HepG2 (cell line): Measurements from ENCODE around the gene HCRT. TPM values are rescaled to one million over a fixed set of nuclear protein-coding genes. Genes with fewer than 3 reads are reported as not detected.

ENCODE experiments used
- GFI1 ChIP-seq: sonication (generic); formaldehyde crosslinking; IDR thresholded peaks from 2 replicates; pipeline ENCODE4 v1.5.0; 2020; ENCODE audit warnings: missing genetic modification reagents, mild to moderate bottlenecking, borderline replicate concordance
- NFYB ChIP-seq: sonication (generic); formaldehyde crosslinking; IDR thresholded peaks from 2 replicates; pipeline ENCODE4 v1.4.0; 2020; ENCODE audit warnings: missing genetic modification reagents
- PCBP1 ChIP-seq: fragments of 200-400 bp; formaldehyde crosslinking; IDR thresholded peaks from 2 replicates; pipeline ENCODE4 v1.6.1; 2017; ENCODE audit warnings: mild to moderate bottlenecking, low read depth, low read length, borderline replicate concordance
- PRDM4 ChIP-seq: sonication (generic); formaldehyde crosslinking; IDR thresholded peaks from 2 replicates; pipeline ENCODE4 v1.9.0; 2021; ENCODE audit warnings: missing genetic modification reagents, borderline replicate concordance
- SMAD3 ChIP-seq: sonication (generic); formaldehyde crosslinking; IDR thresholded peaks from 2 replicates; pipeline ENCODE4 v1.4.0; 2020; ENCODE audit warnings: missing genetic modification reagents
- ZHX2 ChIP-seq, 2 experiments: sonication (generic) in 1 of 2; formaldehyde crosslinking in 1 of 2; IDR thresholded peaks; 2 replicates each; pipeline versions ENCODE4 v1.6.1 to v1.9.0; 2014 to 2022; ENCODE audit warnings: antibody characterized with exemption in 1 of 2, borderline replicate concordance in 1 of 2, inconsistent platforms in 1 of 2, low read depth in 1 of 2, missing genetic modification reagents in 1 of 2
- ZNF407 ChIP-seq: sonication (generic); formaldehyde crosslinking; IDR thresholded peaks from one replicate; pipeline ENCODE4 v1.5.1; 2020; ENCODE audit warnings: mild to moderate bottlenecking, missing genetic modification reagents; ENCODE audit errors: not compliant biosample characterization
- polyA plus RNA-seq, 8 experiments: library from polyadenylated mRNA; depleted of rRNA in 3 of 8; stranded (reverse) in 7 of 8; unstranded in 1 of 8; fragments of >200 nt; fragmentation: Illumina TruSeq in 4 of 8; extraction: Trizol in 4 of 8; gene quantifications; 2 replicates each; pipeline versions ENCODE4 v1.2.1 to v1.2.3, GENCODE V29; 2011 to 2016; ENCODE audit warnings: low read depth in 4 of 8, missing spikeins in 1 of 8, mixed read lengths in 1 of 8; ENCODE audit not compliant: insufficient read depth in 1 of 8
- total RNA-seq, 5 experiments: library from RNA; depleted of rRNA; stranded (reverse); fragments of >200 nt; fragmentation: Illumina TruSeq; extraction: Trizol; gene quantifications; 2 replicates each; pipeline ENCODE4 v1.2.3, GENCODE V29; 2016; ENCODE audit warnings: low read depth in 1 of 5

The HCRT gene
- total and polyA plus RNA-seq, 2 of the 13 experiments (the other 11 are each of a cell fraction or from before 2014, with no cell fraction given) = not detected

- peak; percentile 58; the same call in 1 of the 2 replicates for TF ChIP-seq ZHX2 (IDR thresholded peaks at IDR 0.05; ENCODE audit: low read depth)
- TF ChIP-seq ZHX2 (CRISPR knock-in tag; IDR thresholded peaks at IDR 0.05; ENCODE audit: borderline replicate concordance) = peak; percentile 94
- 0 out of 2 replicates have a peak, but pooled peaks have one; percentile 48 for TF ChIP-seq PCBP1
- no peak for TF ChIP-seq NFYB
- TF ChIP-seq SMAD3 (CRISPR knock-in tag) = peak; percentile 45
- TF ChIP-seq GFI1 (CRISPR knock-in tag) = peak; percentile 60; the same call in 1 of the 2 replicates
- TF ChIP-seq PRDM4 = 0 out of 2 replicates have a peak, but pooled peaks have one; percentile 51
- peak; percentile 56 for TF ChIP-seq ZNF407 (CRISPR knock-in tag)
Measured at GRCh38 chr17:42183741-42184711, 1.2 kb downstream of the HCRT start (continued).
